ENCODE results near the gene GNAS. TPM values are rescaled to one million over a fixed set of nuclear protein-coding genes. Genes with fewer than 3 reads are reported as not detected.

Gene GNAS
- total and polyA plus RNA-seq, 8 donors: 723 to 2,039 (median 1,898) TPM

DNA sequence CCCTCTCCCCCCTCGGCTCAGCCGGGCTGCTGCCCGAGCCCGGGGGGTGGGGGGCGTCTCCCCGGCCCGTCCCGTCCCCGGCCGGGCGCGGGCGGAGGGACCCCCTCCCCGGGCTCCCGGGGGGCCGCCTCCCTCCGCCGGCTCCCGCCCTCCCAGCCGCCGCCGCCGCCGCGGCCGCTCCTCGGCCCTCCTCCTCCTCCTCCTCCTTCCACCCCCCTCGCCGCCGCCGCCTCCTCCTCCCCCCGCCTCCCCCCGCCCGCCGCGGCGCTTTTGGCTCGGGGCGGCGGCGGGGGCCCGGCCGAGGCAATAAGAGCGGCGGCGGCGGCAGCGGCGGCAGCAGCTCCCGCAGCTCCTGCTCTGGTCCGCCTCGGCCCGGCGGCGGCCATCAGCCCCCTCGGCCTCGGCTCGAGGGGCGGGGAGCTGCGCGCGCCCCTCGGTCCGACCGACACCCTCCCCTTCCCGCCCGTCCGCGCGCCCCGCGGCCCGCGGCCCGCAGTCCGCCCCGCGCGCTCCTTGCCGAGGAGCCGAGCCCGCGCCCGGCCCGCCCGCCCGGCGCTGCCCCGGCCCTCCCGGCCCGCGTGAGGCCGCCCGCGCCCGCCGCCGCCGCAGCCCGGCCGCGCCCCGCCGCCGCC lies 38.7 kb downstream of the GNAS start:
- Histone ChIP-seq H3K4me1 (peaks cover 22 to 46% of the 10 kb centered on the region in 2 donors), H3K9me3 (no peaks in the 10 kb centered on the region), H3K4me3 (peak overlapping the region; percentile 52 to 72), H3K36me3 (peaks cover 0 to 6% of the 10 kb centered on the region in 2 donors), H3K27me3 (no peaks in the 10 kb centered on the region), H3K27ac (peak overlapping the region; percentile 91 to 99)
- intact Hi-C loops (cut with DNase I): no loop called here
- ATAC-seq: peak; percentile 63
- TF ChIP-seq, protein P1, sequence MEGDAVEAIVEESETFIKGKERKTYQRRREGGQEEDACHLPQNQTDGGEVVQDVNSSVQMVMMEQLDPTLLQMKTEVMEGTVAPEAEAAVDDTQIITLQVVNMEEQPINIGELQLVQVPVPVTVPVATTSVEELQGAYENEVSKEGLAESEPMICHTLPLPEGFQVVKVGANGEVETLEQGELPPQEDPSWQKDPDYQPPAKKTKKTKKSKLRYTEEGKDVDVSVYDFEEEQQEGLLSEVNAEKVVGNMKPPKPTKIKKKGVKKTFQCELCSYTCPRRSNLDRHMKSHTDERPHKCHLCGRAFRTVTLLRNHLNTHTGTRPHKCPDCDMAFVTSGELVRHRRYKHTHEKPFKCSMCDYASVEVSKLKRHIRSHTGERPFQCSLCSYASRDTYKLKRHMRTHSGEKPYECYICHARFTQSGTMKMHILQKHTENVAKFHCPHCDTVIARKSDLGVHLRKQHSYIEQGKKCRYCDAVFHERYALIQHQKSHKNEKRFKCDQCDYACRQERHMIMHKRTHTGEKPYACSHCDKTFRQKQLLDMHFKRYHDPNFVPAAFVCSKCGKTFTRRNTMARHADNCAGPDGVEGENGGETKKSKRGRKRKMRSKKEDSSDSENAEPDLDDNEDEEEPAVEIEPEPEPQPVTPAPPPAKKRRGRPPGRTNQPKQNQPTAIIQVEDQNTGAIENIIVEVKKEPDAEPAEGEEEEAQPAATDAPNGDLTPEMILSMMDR (IDR thresholded peaks at IDR 0.05): no peak
- peak in 3 of 4 donors; percentile 68 to 94 (median 84) for DNase-seq

DNA sequence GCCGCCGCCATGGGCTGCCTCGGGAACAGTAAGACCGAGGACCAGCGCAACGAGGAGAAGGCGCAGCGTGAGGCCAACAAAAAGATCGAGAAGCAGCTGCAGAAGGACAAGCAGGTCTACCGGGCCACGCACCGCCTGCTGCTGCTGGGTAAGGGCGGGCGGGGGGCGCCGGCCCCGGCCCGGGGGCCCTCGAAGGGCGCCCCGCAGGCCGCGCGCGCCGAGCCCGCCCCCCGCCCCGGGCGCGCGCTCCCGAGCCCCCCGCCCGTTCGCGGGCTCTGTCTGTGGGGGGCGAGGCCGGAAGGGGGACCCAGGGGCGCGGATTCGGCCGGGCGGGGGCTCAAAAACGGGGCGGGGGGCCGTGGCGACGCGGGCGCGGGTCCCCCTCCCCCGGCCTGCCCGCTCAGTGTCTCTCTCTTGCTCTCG lies 39.2 kb downstream of the GNAS start:
- H3K36me3 ChIP-seq: peaks cover 0 to 7% of the 10 kb centered on the region in 2 donors
- H3K4me1 ChIP-seq: peaks cover 22 to 51% of the 10 kb centered on the region in 2 donors
- intact Hi-C loops (cut with DNase I): no loop called here
- ATAC-seq: peak; percentile 1
- H3K4me3 ChIP-seq: peak overlapping the region; percentile 52 to 72
- TF ChIP-seq, protein P1 (IDR thresholded peaks at IDR 0.05): no peak
- H3K27ac ChIP-seq: peak overlapping the region; percentile 91 to 99
- H3K9me3 ChIP-seq: no peaks in the 10 kb centered on the region
- peak in 2 of 4 donors; percentile 69 to 74 for DNase-seq
- no peaks in the 10 kb centered on the region for H3K27me3 ChIP-seq

DNA sequence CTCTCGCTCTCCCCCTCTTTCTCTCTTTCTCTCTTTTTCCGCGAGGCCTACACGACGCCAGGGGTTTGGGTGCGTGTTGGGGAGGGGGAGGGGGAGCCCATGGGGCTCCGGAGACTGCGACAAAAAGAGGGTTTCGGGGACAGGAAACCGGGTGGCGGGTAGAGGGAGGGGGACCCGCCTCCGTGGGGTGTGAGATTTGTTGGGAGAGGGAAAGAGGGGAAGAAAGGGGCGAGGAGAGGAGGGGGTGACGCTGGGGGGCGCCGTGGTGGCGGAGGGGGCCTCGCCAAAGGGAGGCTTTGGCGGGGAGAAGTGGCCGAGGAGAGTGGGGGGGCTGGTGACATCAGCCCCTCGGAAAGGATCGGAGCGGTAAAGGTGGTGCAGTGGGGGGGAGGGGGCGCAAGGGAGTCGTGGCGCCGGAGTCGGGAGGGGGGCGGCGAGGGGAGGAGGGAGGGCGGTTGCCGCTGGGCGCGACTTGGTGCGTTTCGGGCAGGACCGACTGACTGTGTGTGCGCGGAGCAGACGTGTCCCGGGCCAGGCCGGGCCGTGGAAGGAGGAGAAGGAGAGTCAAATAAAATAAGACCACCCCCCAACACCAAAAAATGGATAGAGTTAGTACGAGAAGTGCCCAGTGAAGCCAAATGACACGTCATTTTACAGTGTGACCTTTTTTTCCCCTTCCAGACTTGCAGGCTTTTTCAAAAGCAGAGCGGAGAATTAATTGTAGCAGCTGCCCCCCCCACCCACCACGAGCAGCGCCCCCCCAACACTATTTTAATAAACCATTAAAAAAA lies 39.8 kb downstream of the GNAS start:
- Histone ChIP-seq H3K27me3 (no peaks in the 10 kb centered on the region), H3K4me1 (peaks cover 22 to 57% of the 10 kb centered on the region in 2 donors), H3K27ac (peak overlapping the region; percentile 91 to 99), H3K4me3 (peak overlapping the region; percentile 52 to 72), H3K9me3 (no peaks in the 10 kb centered on the region), H3K36me3 (peaks cover 0 to 7% of the 10 kb centered on the region in 2 donors)
- DNase-seq (peak; percentile 78 to 91 (median 85)), ATAC-seq (peak; percentile 42)
- intact Hi-C loops (cut with DNase I): no loop called here
- TF ChIP-seq, protein P1 (IDR thresholded peaks at IDR 0.05): no peak

DNA sequence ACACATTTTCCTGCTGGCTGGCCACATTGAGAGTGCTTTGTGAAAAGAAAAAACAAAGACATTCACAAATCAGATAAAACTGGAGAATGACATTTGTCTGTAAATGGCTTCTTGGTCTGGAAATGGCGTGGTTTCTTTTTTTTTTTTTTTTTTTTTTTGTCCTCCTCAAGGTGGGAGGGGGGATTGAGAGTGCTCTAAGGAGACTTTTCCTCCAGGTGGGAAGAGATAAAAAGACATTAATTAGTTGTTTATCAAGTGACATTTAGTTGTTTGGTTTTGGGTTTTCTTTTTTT lies 40.4 kb downstream of the GNAS start:
- no peaks in the 10 kb centered on the region for H3K9me3 ChIP-seq
- ATAC-seq (no peak), DNase-seq (no peak)
- H3K4me1 ChIP-seq: peaks cover 22 to 63% of the 10 kb centered on the region in 2 donors
- intact Hi-C loops (cut with DNase I): no loop called here
- peaks cover 0 to 7% of the 10 kb centered on the region in 2 donors for H3K36me3 ChIP-seq
- no peaks in the 10 kb centered on the region for H3K27me3 ChIP-seq
- peak overlapping the region; percentile 91 to 99 for H3K27ac ChIP-seq
- H3K4me3 ChIP-seq: peak overlapping the region; percentile 52 to 72
- TF ChIP-seq, protein P1 (IDR thresholded peaks at IDR 0.05): no peak

Data from left lung (tissue), 10 donors.